Activated CD4-positive, alpha-beta T cell treated with anti-CD3 and anti-CD28 coated beads, Interleukin-2, amount 10 ng/mL, durations not matched to agents 7 days and 5 days (primary cell): Measurements from ENCODE around the gene SPATA4. TPM values are rescaled to one million over a fixed set of nuclear protein-coding genes. Genes with fewer than 3 reads are reported as not detected.

Experiments
- total RNA-seq, 2 experiments: library from RNA; stranded (reverse); gene quantifications; one replicate each; pipeline ENCODE4 v1.2.3, GENCODE V29; 2021

Gene SPATA4
- total RNA-seq, 2 experiments from 2014 or later, result not detected

Other genes starting within 250 kb of the SPATA4 start
- gene WDR17, start 129.7 kb downstream of the SPATA4 start, total RNA-seq, result under 1 TPM; 0.83 to 0.87 TPM
- gene ASB5, start 73.6 kb upstream of the SPATA4 start, total RNA-seq, result not detected
- 100 to 1,000 TPM; 154 to 186 TPM for gene SPCS3, start 124.4 kb upstream of the SPATA4 start, total RNA-seq